Natural killer cell (primary cell): ENCODE measurements around the gene ACYP2. TPM values are rescaled to one million over a fixed set of nuclear protein-coding genes. Genes with fewer than 3 reads are reported as not detected.
"Not testable (repeated sequence)": the region's sequence is repeated elsewhere in the genome, so short reads cannot be mapped to it uniquely, and the experiment has no call there.

Source experiments
- ATAC-seq, 3 donors: fragments of 150-1000 bp in 2 of 3; fragments of 200-7000 bp in 1 of 3; cut with Tn5 transposase; 1 replicate in 1 of 3; 2 replicates in 2 of 3; pipeline ENCODE4 v1.10.0; 2021; ENCODE audit warnings: mild to moderate bottlenecking in 2 of 3, moderate library complexity in 2 of 3
- DNase-seq, 2 donors: peaks; one replicate each; pipeline versions ENCODE4 v3.0.0 to v3.0.0-alpha.2; 2013 to 2021; ENCODE audit warnings: mixed read lengths in 1 of 2
- H3K27ac ChIP-seq: one replicate; pipeline ENCODE4 v1.5.1; 2013; ENCODE audit warnings: mild to moderate bottlenecking, low read length
- H3K27me3 ChIP-seq: one replicate; pipeline ENCODE4 v1.6.1; 2013; ENCODE audit warnings: low read length; ENCODE audit not compliant: control insufficient read depth, insufficient read depth
- H3K36me3 ChIP-seq: one replicate; pipeline ENCODE4 v1.6.1; 2013; ENCODE audit warnings: low read length; ENCODE audit not compliant: control insufficient read depth, insufficient read depth
- H3K4me1 ChIP-seq: one replicate; pipeline ENCODE4 v1.6.1; 2013; ENCODE audit warnings: low read length; ENCODE audit not compliant: control insufficient read depth, insufficient read depth
- H3K4me3 ChIP-seq: one replicate; pipeline ENCODE4 v1.5.1; 2013; ENCODE audit warnings: low read length
- H3K9me3 ChIP-seq: one replicate; pipeline ENCODE4 v1.6.1; 2013; ENCODE audit warnings: low read length; ENCODE audit not compliant: control insufficient read depth, insufficient read depth
- H3K27ac Mint-ChIP-seq, 2 donors: one replicate each; pipeline ENCODE4 v1.8.0; 2022; ENCODE audit warnings: mild to moderate bottlenecking in 2 of 2, mixed read lengths in 2 of 2, moderate library complexity in 1 of 2
- H3K27me3 Mint-ChIP-seq, 2 donors: one replicate each; pipeline ENCODE4 v1.8.0; 2022; ENCODE audit warnings: low read depth in 2 of 2, mixed read lengths in 2 of 2
- H3K36me3 Mint-ChIP-seq: one replicate; pipeline ENCODE4 v1.8.0; 2022; ENCODE audit warnings: mixed read lengths
- H3K4me1 Mint-ChIP-seq, 2 donors: one replicate each; pipeline ENCODE4 v1.8.0; 2022; ENCODE audit warnings: mixed read lengths in 2 of 2
- H3K4me3 Mint-ChIP-seq: one replicate; pipeline ENCODE4 v1.8.0; 2022; ENCODE audit warnings: mild to moderate bottlenecking, moderate library complexity, mixed read lengths
- H3K9me3 Mint-ChIP-seq, 2 donors: one replicate each; pipeline ENCODE4 v1.8.0; 2022; ENCODE audit warnings: mixed read lengths in 2 of 2
- CTCF ChIP-seq: fragments of 200-600 bp; IDR thresholded peaks from one replicate; pipeline ENCODE4 v1.8.0; 2022; ENCODE audit warnings: antibody characterized with exemption
- WGBS: methylation state at CpG from one replicate; pipeline ENCODE4 v1.1.7; 2013; ENCODE audit warnings: missing lambda C conversion rate; ENCODE audit not compliant: insufficient coverage; 5-methylcytosine and 5-hydroxymethylcytosine counted together
- intact Hi-C: fragments of 100-400 bp; cut with micrococcal nuclease; formaldehyde crosslinking; loops from one replicate; pipeline ENCODE4 v1.14.2; 2022
- total RNA-seq, 4 donors: library from RNA; stranded (reverse); fragments of 120-200 nt in 1 of 4; gene quantifications; one replicate each; pipeline versions ENCODE4 v1.2.3 to v1.2.4, GENCODE V29; 2013 to 2022

Gene ACYP2
- total RNA-seq, 3 donors from 2014 or later (not counting 1 experiment from before 2014, with no cell fraction given) = 14.3 to 18.1 (median 16.7) TPM

GRCh38 chr2:54260241-54260595 lies 144.8 kb downstream of the ACYP2 start:
- Histone ChIP-seq H3K4me3 (no peak overlapping the region), H3K9me3 (peaks cover 8% of the 10 kb centered on the region), H3K27ac (no peak overlapping the region), H3K4me1 (no peaks in the 10 kb centered on the region), H3K27me3 (no peaks in the 10 kb centered on the region), H3K36me3 (no peaks in the 10 kb centered on the region)
- DNase-seq = no peak
- H3K27me3 Mint-ChIP-seq = no peaks in the 10 kb centered on the region
- 96% methylated on average over 2 of the region's 2 CpGs for WGBS
- TF ChIP-seq CTCF = no peak
- intact Hi-C loops = no loop called here
- no peak for ATAC-seq
- H3K27ac Mint-ChIP-seq = no peak overlapping the region
- no peaks in the 10 kb centered on the region for H3K9me3 Mint-ChIP-seq
- H3K4me1 Mint-ChIP-seq = no peaks in the 10 kb centered on the region
- no peak overlapping the region for H3K4me3 Mint-ChIP-seq
- H3K36me3 Mint-ChIP-seq = no peaks in the 10 kb centered on the region

- WGBS = 95% methylated on average over 2 of the region's 2 CpGs
- H3K4me1 ChIP-seq = no peaks in the 10 kb centered on the region
- no peak overlapping the region for H3K4me3 Mint-ChIP-seq
- H3K27me3 ChIP-seq = no peaks in the 10 kb centered on the region
- no peak for TF ChIP-seq CTCF
- no peak overlapping the region for H3K4me3 ChIP-seq
- no peaks in the 10 kb centered on the region for H3K36me3 Mint-ChIP-seq
- no peak for DNase-seq
- H3K9me3 ChIP-seq = no peaks in the 10 kb centered on the region
- no peaks in the 10 kb centered on the region for H3K9me3 Mint-ChIP-seq
- no peaks in the 10 kb centered on the region for H3K4me1 Mint-ChIP-seq
- no peak overlapping the region for H3K27ac ChIP-seq
- H3K27me3 Mint-ChIP-seq = no peaks in the 10 kb centered on the region
- no peak for ATAC-seq
- intact Hi-C loops = no loop called here
- H3K27ac Mint-ChIP-seq = no peak overlapping the region
- no peaks in the 10 kb centered on the region for H3K36me3 ChIP-seq
Measured at GRCh38 chr2:54261537-54261936, 146.1 kb downstream of the ACYP2 start.

- no peak for TF ChIP-seq CTCF
- Histone ChIP-seq H3K4me3 (no peak overlapping the region), H3K27me3 (no peaks in the 10 kb centered on the region), H3K9me3 (no peaks in the 10 kb centered on the region), H3K36me3 (no peaks in the 10 kb centered on the region), H3K4me1 (no peaks in the 10 kb centered on the region), H3K27ac (no peak overlapping the region)
- no peaks in the 10 kb centered on the region for H3K9me3 Mint-ChIP-seq
- DNase-seq = no peak
- H3K4me3 Mint-ChIP-seq = no peak overlapping the region
- no peak for ATAC-seq
- 100% methylated on average over 1 of the region's 2 CpGs for WGBS
- intact Hi-C loops = no loop called here
- no peaks in the 10 kb centered on the region for H3K27me3 Mint-ChIP-seq
- no peaks in the 10 kb centered on the region for H3K4me1 Mint-ChIP-seq
- no peak overlapping the region for H3K27ac Mint-ChIP-seq
- no peaks in the 10 kb centered on the region for H3K36me3 Mint-ChIP-seq
Measured at GRCh38 chr2:54262015-54262765, 146.8 kb downstream of the ACYP2 start.

GRCh38 chr2:54265081-54265480 lies 149.7 kb downstream of the ACYP2 start:
- H3K27ac ChIP-seq, H3K4me3 Mint-ChIP-seq, H3K9me3 ChIP-seq, H3K4me1 Mint-ChIP-seq, H3K9me3 Mint-ChIP-seq, H3K4me3 ChIP-seq, ATAC-seq, H3K27me3 Mint-ChIP-seq, DNase-seq, H3K36me3 ChIP-seq, intact Hi-C loops, H3K27me3 ChIP-seq, H3K36me3 Mint-ChIP-seq, H3K27ac Mint-ChIP-seq, H3K4me1 ChIP-seq: not testable (repeated sequence)
- 80% methylated on average over 1 of the region's 1 CpG for WGBS
